Neural crest cell (in vitro differentiated cells): ENCODE data around the gene ITGA6. TPM values are rescaled to one million over a fixed set of nuclear protein-coding genes. Genes with fewer than 3 reads are reported as not detected.

ENCODE experiments used
- DNase-seq: peaks from one replicate; pipeline ENCODE4 v3.0.0; 2021; ENCODE audit warnings: low read depth, mixed read lengths, low spot score
- H3K27ac Mint-ChIP-seq: one replicate; pipeline ENCODE4 v1.8.0; 2021; ENCODE audit warnings: mild to moderate bottlenecking, mixed read lengths; ENCODE audit not compliant: unreplicated experiment
- H3K27me3 Mint-ChIP-seq: 2 replicates; pipeline ENCODE4 v1.8.0; 2021; ENCODE audit warnings: low read depth, mild to moderate bottlenecking, mixed read lengths
- H3K36me3 Mint-ChIP-seq: 2 replicates; pipeline ENCODE4 v1.8.0; 2021; ENCODE audit warnings: low read depth, mild to moderate bottlenecking, mixed read lengths
- H3K4me1 Mint-ChIP-seq: 2 replicates; pipeline ENCODE4 v1.8.0; 2021; ENCODE audit warnings: mixed read lengths
- H3K4me3 Mint-ChIP-seq: one replicate; pipeline ENCODE4 v1.8.0; 2021; ENCODE audit warnings: mild to moderate bottlenecking, mixed read lengths
- H3K9me3 Mint-ChIP-seq: 2 replicates; pipeline ENCODE4 v1.8.0; 2021; ENCODE audit warnings: mixed read lengths
- CTCF ChIP-seq: fragments of 200-600 bp; sonication (generic); conservative IDR thresholded peaks from 2 replicates; pipeline ENCODE4 v1.5.0; 2021; ENCODE audit warnings: antibody characterized with exemption, mild to moderate bottlenecking
- total RNA-seq: library from RNA; stranded (reverse); gene quantifications from 2 replicates; pipeline ENCODE4 v1.2.1, GENCODE V29; 2021

The ITGA6 gene
- total RNA-seq, 1 donor from 2014 or later: 37.7 TPM

GRCh38 chr2:172448544-172449267 is 21.3 kb downstream of the ITGA6 start:
- H3K4me3 Mint-ChIP-seq: no peak overlapping the region
- peaks cover 2% of the 10 kb centered on the region for H3K36me3 Mint-ChIP-seq
- no peaks in the 10 kb centered on the region for H3K27me3 Mint-ChIP-seq
- no peak overlapping the region for H3K27ac Mint-ChIP-seq
- peaks cover 22% of the 10 kb centered on the region for H3K4me1 Mint-ChIP-seq
- peaks cover 2% of the 10 kb centered on the region for H3K9me3 Mint-ChIP-seq
- DNase-seq: no peak
- no peak for TF ChIP-seq CTCF

GRCh38 chr2:172449911-172450550 is 22.6 kb downstream of the ITGA6 start:
- peaks cover 2% of the 10 kb centered on the region for H3K9me3 Mint-ChIP-seq
- H3K27ac Mint-ChIP-seq: no peak overlapping the region
- H3K4me3 Mint-ChIP-seq: no peak overlapping the region
- no peak for DNase-seq
- peaks cover 34% of the 10 kb centered on the region for H3K4me1 Mint-ChIP-seq
- no peak for TF ChIP-seq CTCF
- no peaks in the 10 kb centered on the region for H3K27me3 Mint-ChIP-seq
- peaks cover 2% of the 10 kb centered on the region for H3K36me3 Mint-ChIP-seq

- no peak for TF ChIP-seq CTCF
- H3K9me3 Mint-ChIP-seq: no peaks in the 10 kb centered on the region
- H3K4me1 Mint-ChIP-seq: peaks cover 31% of the 10 kb centered on the region
- no peaks in the 10 kb centered on the region for H3K36me3 Mint-ChIP-seq
- no peak overlapping the region for H3K27ac Mint-ChIP-seq
- DNase-seq: no peak
- H3K4me3 Mint-ChIP-seq: no peak overlapping the region
- H3K27me3 Mint-ChIP-seq: no peaks in the 10 kb centered on the region
Measured at GRCh38 chr2:172451923-172452322, 24.5 kb downstream of the ITGA6 start.

GRCh38 chr2:172452845-172453244 is 25.5 kb downstream of the ITGA6 start:
- Mint-ChIP-seq H3K9me3 (no peaks in the 10 kb centered on the region), H3K36me3 (no peaks in the 10 kb centered on the region), H3K4me1 (peaks cover 31% of the 10 kb centered on the region)

More at GRCh38 chr2:172452845-172453244, 25.5 kb downstream of the ITGA6 start:
- H3K4me3 Mint-ChIP-seq: no peak overlapping the region
- no peak for DNase-seq
- no peaks in the 10 kb centered on the region for H3K27me3 Mint-ChIP-seq
- no peak for TF ChIP-seq CTCF
- H3K27ac Mint-ChIP-seq: no peak overlapping the region
